Posterior cingulate gyrus (tissue), 11 donors: Measurements from ENCODE around the gene KCNS1.

Experiments used
- DNase-seq, 10 donors: peaks; one replicate each; pipeline versions ENCODE4 v3.0.0 to v3.0.0-alpha.2; 2020 to 2021; ENCODE audit warnings: mixed read lengths in 3 of 10
- intact Hi-C: fragments of 100-400 bp; cut with DNase I; formaldehyde crosslinking; loops from one replicate; pipeline ENCODE4 v1.15.1; 2023

Gene KCNS1

DNA sequence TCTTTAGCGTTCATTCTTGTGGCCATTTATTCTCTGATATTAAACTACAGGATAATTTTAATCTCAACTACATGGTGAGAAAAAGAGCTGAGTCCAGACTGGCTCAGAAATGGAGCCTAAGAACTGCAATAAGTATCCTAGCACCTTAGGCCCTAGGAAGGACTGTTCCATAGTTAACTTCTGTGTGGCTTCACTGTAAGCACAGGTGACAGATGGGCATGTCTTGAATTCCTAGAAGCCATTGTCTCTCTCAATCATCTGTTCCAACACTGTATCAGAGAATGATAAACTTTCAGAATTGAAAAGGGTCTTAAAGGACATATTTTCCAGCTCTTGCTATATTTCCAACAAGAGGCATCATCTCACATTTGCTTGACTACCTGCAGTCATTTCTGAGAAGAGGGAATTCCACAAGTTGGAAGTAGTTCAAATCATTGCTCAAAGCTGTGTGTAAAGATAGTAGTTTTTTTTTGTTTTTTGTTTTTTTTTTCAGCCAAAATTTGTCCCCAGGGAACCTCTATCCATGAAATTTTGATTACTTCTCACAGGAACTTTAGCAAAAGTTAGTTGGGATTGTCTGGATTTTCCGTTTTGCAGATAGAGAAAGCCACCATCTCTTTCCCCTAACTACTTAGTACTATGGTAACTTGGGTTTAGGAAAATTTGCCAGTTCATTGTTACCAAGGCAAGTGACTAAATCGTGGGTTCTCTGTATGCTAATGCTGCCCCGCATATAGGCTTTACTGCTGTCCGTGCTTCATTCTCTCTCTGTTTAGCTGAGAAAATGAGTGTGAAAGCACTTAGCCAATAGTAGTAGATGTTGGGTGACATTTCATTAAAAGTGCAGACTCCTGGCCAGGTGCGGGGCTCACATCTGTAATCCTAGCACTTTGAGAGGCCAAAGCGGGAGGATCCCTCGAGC is 47.2 kb downstream of the KCNS1 start:
- intact Hi-C loops: no loop called here
- DNase-seq: no peak

DNA sequence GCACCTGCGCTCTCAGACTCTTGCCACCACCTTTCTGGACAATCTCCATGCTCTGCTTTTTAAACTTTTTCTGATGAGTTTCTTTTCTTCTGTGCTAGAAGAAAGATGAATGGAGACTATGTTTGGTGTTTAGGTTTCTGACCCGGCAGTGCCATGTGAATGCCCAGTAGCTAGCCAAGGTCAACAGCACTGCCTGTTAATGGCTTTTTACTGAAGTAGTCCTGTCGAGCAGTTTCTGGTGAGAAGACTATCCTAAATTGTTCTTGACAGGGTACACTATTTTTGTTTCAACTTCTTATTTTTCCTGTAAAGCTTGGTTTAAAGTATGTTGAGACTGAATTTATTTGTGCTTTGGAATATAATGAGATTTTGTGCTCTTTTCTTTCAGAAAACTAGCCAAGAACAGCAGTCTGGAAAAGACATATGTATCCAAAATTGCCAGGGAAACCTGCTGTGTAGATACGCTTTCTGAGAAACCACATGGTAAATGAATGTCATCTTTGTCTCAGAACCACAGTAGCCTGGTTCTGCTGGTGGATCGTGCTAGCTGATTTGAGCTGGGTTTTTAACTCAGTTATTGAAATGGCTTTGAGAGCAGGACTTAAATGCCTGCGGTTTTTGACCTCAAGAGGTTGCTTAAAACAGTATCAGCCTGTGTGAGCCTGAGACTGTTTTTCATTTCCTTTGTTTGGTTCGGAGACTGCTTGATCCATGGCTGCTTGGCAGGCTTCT is 48.1 kb downstream of the KCNS1 start:
- no peak for DNase-seq

DNA sequence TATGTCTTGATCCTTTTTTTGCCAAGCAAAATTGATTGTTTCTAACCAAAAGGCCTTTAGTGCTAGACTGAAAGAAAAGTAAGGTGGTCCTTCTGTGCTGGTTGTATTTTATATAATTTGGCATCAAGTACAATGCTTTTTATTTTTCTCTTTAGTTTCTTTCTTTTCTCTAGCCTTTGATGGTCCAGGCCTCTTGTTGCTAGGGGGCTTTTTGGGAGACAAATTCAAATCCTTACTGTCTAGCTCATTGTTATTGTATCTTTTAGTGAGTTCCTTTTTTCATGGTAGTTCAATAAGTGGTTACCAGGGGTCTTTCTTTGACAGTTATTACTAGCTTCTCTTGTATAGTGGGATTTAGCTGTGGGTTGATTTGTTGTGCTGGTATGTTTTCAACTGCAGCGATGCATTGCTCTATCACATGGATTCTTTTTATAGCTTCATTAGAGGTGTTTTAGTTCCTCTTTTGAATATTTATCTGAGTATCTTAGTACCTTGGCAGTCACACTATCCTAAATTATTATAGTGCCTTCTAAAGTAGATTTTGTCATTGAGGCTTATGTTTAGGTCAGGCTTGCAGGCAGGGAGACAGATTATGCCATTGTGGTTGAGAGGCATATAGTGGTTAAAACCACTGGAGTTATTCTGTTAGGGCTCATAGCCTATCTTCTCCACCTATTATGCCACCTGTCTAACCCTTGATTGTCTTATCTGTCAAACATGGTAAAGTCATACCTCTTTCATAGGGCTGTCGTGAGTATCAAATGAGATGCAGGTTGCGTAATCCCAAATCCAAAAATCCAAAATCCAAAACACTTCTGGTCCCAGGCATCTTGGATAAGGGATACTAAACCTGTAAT is 49.5 kb downstream of the KCNS1 start:
- DNase-seq: no peak
- intact Hi-C loops: no loop called here

More for the DNA sequence above, 48.1 kb downstream of the KCNS1 start:
- intact Hi-C loops: no loop called here

DNA sequence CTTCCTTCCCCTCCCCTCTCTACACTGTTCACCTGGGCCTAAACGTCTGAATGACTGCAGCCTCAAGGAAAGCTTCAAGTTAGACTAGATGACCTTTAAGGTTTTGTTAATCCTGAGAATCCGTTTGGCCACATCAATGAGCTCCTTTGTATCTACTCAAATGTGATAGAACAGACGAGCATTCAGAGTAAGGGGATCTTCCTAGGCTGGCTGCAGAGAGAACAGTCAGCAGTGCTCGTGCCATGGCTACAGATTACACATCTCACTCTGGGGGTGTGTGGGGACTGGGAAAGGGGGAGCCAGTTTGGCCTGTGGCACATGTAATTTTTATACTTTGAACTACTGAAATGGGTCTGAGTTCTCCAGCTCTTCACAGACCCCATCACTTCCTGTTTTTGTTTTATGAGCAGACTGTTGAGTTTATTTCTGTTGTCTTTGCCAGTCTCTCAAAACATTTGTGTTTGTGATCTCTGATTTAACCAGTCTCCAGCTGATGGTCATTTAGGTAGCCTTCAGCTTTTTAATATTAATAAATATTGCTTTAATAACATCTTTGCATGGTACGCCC is 50.9 kb downstream of the KCNS1 start:
- intact Hi-C loops: loop anchor here (5.0 kb wide), 1 partner anchor 242 kb away; no protein-coding TSS in a partner anchor
- DNase-seq: peak in 7 of 10 donors; percentile 39 to 91 (median 54)

DNA sequence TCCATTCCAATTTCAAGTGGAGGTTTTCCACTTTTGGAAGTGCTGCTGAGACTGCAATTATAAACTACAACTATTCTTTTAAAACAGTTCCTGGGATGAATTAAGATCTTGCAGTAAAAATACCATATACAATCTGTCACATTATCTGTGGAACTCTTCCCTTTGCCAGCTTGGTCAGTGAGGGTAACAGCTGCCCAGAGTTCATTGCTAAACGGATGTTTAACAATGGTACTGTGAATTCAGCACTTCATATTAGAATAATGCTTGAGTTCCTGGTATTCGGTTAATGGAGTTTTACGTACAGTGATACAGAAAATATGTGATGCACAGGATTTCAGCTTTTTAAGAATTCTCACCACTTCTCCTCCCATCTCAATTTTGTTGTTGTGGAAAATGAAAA is 51.5 kb downstream of the KCNS1 start:
- DNase-seq: no peak
- intact Hi-C loops: loop anchor here (5.0 kb wide), 1 partner anchor 243 kb away; no protein-coding TSS in a partner anchor

DNA sequence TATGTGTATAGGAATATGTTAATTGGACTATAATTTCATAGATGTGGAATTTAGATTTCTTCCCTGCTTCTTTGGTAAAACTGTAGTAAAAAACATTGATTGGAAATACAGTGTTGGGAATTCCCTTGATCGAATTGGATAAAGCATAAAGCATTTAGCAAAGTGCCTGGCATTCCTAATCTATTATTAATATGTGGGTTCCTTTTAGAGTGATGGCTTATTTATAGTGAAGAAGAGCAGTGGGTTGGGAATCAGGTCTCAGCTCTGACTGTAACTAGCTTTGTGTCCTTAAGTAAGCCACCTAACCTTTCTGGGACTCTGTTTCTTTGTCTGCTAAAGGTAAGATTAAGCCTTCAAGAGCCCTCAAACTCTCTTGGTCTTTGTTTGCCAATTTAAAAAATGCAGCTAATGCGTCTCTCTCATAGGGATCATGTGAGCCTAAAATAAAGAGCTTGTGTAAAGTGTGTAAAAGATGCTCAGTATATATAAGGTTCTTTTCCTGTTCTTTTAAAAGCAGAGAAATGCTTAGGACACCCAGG is 53.3 kb downstream of the KCNS1 start:
- intact Hi-C loops: loop anchor here (5.0 kb wide), 1 partner anchor 245 kb away; no protein-coding TSS in a partner anchor
- no peak for DNase-seq

DNA sequence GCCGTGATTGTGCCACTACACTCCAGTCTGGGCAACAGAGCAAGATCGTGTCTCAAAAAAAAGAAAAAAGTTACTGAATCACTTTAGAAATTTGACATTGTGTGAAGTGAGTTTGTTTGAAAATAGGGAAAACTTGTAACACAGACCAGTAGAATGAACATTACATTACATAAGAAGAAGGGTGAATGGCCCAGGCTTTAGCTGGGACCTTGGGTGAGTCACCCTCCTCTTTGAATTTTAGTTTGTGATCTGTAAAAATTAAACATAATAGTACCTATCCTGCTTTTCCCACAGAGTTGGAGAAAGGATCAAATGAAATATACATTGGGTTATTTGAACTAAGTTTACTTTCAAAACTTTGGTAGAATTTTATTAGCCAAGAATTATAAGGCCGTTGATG is 56.3 kb downstream of the KCNS1 start:
- intact Hi-C loops: loop anchor here (1.0 kb wide), 1 partner anchor 51 kb away; no protein-coding TSS in a partner anchor
- no peak for DNase-seq

DNA sequence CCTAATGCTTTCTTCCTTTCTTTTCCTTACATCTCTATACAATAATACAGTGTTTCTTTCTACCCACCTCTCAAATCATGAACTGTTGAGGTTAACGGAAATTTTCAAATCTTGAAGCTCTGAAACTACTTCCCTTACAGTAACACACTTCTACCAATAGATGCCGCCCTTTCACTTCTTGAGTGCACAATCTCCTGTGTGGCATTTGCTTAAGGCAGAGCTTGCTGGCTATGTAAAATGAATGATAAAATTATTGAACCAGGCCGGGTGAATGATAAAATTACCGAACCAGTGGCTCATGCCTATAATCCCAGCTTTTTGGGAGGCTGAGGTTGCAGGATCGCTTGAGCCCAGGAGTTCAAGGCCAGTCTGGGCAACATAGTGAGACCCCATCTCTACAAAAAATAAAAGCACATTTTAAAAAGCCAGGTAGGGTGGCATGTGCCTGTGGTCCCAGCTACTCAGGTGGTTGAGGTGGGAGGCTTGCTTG is 56.8 kb downstream of the KCNS1 start:
- peak in 2 of 10 donors; percentile 11 to 31 for DNase-seq
- intact Hi-C loops: loop anchor here (1.0 kb wide), 1 partner anchor 51 kb away; no protein-coding TSS in a partner anchor

DNA sequence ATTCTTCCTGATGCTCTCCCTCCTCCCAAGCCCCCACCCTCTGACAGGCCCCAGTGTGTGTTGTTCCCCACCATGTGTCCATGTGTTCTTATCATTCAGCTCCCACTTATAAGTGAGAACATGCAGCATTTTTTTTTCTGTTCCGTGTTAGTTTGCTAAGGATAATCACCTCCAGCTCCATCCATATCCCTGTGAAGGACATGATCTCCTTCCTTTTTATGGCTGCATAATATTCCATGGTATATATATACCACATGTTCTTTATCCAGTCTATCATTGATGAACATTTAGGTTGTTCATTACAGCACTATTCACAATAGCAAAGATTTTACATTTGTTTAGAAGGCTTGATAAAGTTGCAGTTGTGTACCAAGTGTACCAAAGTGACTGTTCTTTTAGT is 57.9 kb downstream of the KCNS1 start:
- intact Hi-C loops: no loop called here
- DNase-seq: no peak
